ENCODE data around the gene SATB1.

- TF ChIP-seq CTCF (IDR thresholded peaks at IDR 0.05), result no peak
- no peak for TF ChIP-seq POLR2A (IDR thresholded peaks at IDR 0.05)
Measured at GRCh38 chr3:18439281-18439680, 14.1 kb upstream of the SATB1 start.

Measured in transverse colon (tissue), 3 donors.